ENCODE measurements around the gene ARGLU1. TPM values are rescaled to one million over a fixed set of nuclear protein-coding genes. Genes with fewer than 3 reads are reported as not detected.

ARGLU1 gene
- total RNA-seq, 2 experiments from 2014 or later = 89.2 to 91.8 TPM

- H3K27me3 Mint-ChIP-seq = peaks cover 65% of the 10 kb centered on the region
- ChIA-PET CTCF (interaction anchor here (2.3 kb wide), 1 partner anchor 13 kb away, joined by 5 read pairs; no protein-coding TSS in a partner anchor), POLR2A (no interaction called here)
- no peak for TF ChIP-seq CTCF (IDR thresholded peaks at IDR 0.05)
- H3K9me3 Mint-ChIP-seq = no peaks in the 10 kb centered on the region
- no peak for ATAC-seq
- H3K4me1 Mint-ChIP-seq (ENCODE audit: low read depth) = peaks cover 14% of the 10 kb centered on the region
- no peak overlapping the region for H3K27ac Mint-ChIP-seq
- no peak for DNase-seq
- no peak overlapping the region for H3K4me3 Mint-ChIP-seq
- intact Hi-C loops (cut with micrococcal nuclease) = no loop called here
- H3K36me3 Mint-ChIP-seq (ENCODE audit: low read depth) = no peaks in the 10 kb centered on the region
Observed at GRCh38 chr13:106492588-106493475, 75.1 kb downstream of the ARGLU1 start.

GRCh38 chr13:106491928-106492587 lies 75.9 kb downstream of the ARGLU1 start:
- ATAC-seq (no peak), DNase-seq (no peak)
- H3K4me3 Mint-ChIP-seq = no peak overlapping the region
- no peaks in the 10 kb centered on the region for H3K9me3 Mint-ChIP-seq
- POLR2A ChIA-PET = no interaction called here
- CTCF ChIA-PET = interaction anchor here (2.3 kb wide), 1 partner anchor 12 kb away, joined by 5 read pairs; no protein-coding TSS in a partner anchor
- no peaks in the 10 kb centered on the region for H3K36me3 Mint-ChIP-seq (ENCODE audit: low read depth)
- no peak overlapping the region for H3K27ac Mint-ChIP-seq
- peaks cover 14% of the 10 kb centered on the region for H3K4me1 Mint-ChIP-seq (ENCODE audit: low read depth)
- no peak for TF ChIP-seq CTCF (IDR thresholded peaks at IDR 0.05)
- intact Hi-C loops (cut with micrococcal nuclease) = no loop called here
- peaks cover 61% of the 10 kb centered on the region for H3K27me3 Mint-ChIP-seq

Other genes starting within 250 kb of the ARGLU1 start
- gene EFNB2, start 32.5 kb downstream of the ARGLU1 start, total RNA-seq = under 1 TPM; 0.11 to 0.20 TPM